Erythroblast (primary cell): ENCODE results near the gene PPT1.

Source experiments
- DNase-seq, 2 experiments: peaks; one replicate each; lab custom pipeline; 2025; lab: John Stamatoyannopoulos, UW
- GATA1 ChIP-seq: IDR thresholded peaks from 2 replicates; pipeline ENCODE4 v1.6.1; 2011; ENCODE audit warnings: low read depth, mild to moderate bottlenecking, control low read depth, low read length, moderate library complexity
- POLR2A ChIP-seq: IDR thresholded peaks from 2 replicates; pipeline ENCODE4 v1.6.1; 2011; ENCODE audit warnings: mild to moderate bottlenecking, low read length

PPT1 gene

GRCh38 chr1:40078512-40079333, 18.3 kb downstream of the PPT1 start:
- peak; percentile 57 to 77 for DNase-seq

GRCh38 chr1:40076895-40077312, 20.1 kb downstream of the PPT1 start:
- peak in 1 of 2 experiments; percentile 64 for DNase-seq
- no peak for TF ChIP-seq GATA1
- no peak for TF ChIP-seq POLR2A

More at GRCh38 chr1:40078512-40079333, 18.3 kb downstream of the PPT1 start:
- TF ChIP-seq POLR2A: no peak
- TF ChIP-seq GATA1: no peak

GRCh38 chr1:40075266-40075665, 21.8 kb downstream of the PPT1 start:
- DNase-seq: no peak
- no peak for TF ChIP-seq POLR2A

- no peak for DNase-seq
- no peak for TF ChIP-seq POLR2A
- TF ChIP-seq GATA1: no peak
Measured at GRCh38 chr1:40073062-40073461, 24.0 kb downstream of the PPT1 start.

GRCh38 chr1:40072142-40072541, 24.9 kb downstream of the PPT1 start:
- TF ChIP-seq POLR2A (no peak), GATA1 (no peak)
- DNase-seq: no peak

- DNase-seq: no peak
- TF ChIP-seq GATA1 (no peak), POLR2A (no peak)
Measured at GRCh38 chr1:40067851-40068250, 29.2 kb downstream of the PPT1 start.

- no peak for DNase-seq
- no peak for TF ChIP-seq GATA1
- no peak for TF ChIP-seq POLR2A
Measured at GRCh38 chr1:40067023-40067422, 30.0 kb downstream of the PPT1 start.

- no peak for DNase-seq
- TF ChIP-seq POLR2A (no peak), GATA1 (no peak)
Measured at GRCh38 chr1:40064797-40065499, 32.1 kb downstream of the PPT1 start.

- DNase-seq: peak; percentile 20 to 49
- TF ChIP-seq POLR2A (no peak), GATA1 (no peak)
Measured at GRCh38 chr1:40059960-40060750, 36.9 kb downstream of the PPT1 start.

GRCh38 chr1:40059338-40059959, 37.6 kb downstream of the PPT1 start:
- TF ChIP-seq GATA1 (no peak), POLR2A (no peak)
- peak; percentile 42 to 49 for DNase-seq

GRCh38 chr1:40058453-40059337, 38.4 kb downstream of the PPT1 start:
- peak; percentile 30 to 55 for DNase-seq
- TF ChIP-seq POLR2A (peak; percentile 15), GATA1 (no peak)

GRCh38 chr1:40058097-40058452, 39.0 kb downstream of the PPT1 start:
- peak; percentile 46 to 55 for DNase-seq
- TF ChIP-seq POLR2A: no peak
- no peak for TF ChIP-seq GATA1
